GM21381 (cell line): ENCODE measurements around the gene BABAM2.

ENCODE experiments used
- ATAC-seq: cut with Tn5 transposase; IDR thresholded peaks from one replicate; pipeline ENCODE4 v1.9.1; 2021; ENCODE audit warnings: mild to moderate bottlenecking, moderate library complexity; ENCODE audit not compliant: unreplicated experiment

Gene BABAM2

GRCh38 chr2:28269019-28269784, 378.7 kb downstream of the BABAM2 start:
- ATAC-seq, result no peak

DNA sequence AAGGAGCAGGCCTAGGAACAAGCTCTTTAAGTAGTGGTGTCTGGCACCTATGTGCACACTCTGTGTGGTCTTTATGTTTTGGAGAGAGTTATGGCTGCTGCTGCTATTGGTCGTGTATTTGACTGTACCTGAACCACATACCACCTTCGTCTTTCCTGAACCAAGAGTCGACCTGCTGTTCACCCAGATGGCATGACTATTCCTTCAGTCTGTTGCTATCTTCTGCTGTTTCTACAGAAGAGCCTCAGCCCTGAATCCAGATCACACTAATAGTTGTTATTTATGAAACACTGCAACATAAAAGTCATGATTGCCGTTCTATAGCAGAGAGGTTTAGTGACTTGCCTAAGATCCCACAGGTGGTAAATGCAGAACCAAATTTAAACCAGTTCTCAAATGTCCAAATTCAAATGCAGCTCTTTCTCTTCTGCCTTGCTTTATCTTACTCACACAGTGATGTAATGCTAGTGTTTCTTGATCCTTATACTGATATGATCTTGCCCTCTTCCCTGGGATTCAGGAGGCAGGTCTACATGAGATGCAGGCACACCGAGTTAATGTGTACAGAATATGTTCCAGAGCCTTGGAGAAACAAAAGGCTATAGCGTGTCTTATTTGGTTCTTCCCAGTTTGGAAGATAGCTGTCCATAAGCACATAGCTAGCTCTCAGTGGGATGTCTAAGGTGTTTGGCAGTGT, 380.1 kb downstream of the BABAM2 start:
- no peak for ATAC-seq

GRCh38 chr2:28271231-28271918, 380.8 kb downstream of the BABAM2 start:
- ATAC-seq, result no peak

DNA sequence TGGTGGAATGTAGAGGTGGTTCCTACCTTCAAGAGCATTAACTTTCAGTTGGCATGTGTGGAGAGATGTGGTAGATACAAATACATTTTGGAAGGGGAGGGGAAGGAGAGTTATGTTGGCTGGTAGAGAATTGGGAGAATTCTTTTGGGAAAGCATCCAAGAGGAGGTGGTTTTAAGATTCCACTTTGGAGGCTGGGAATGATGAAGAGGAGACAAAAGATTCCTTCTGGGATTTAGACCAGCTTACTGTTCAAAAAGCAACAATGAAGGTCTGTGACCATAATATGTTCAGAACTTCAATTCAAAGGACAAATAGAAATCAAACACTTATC, 381.4 kb downstream of the BABAM2 start:
- ATAC-seq, result no peak

GRCh38 chr2:28273751-28274150, 383.2 kb downstream of the BABAM2 start:
- no peak for ATAC-seq

DNA sequence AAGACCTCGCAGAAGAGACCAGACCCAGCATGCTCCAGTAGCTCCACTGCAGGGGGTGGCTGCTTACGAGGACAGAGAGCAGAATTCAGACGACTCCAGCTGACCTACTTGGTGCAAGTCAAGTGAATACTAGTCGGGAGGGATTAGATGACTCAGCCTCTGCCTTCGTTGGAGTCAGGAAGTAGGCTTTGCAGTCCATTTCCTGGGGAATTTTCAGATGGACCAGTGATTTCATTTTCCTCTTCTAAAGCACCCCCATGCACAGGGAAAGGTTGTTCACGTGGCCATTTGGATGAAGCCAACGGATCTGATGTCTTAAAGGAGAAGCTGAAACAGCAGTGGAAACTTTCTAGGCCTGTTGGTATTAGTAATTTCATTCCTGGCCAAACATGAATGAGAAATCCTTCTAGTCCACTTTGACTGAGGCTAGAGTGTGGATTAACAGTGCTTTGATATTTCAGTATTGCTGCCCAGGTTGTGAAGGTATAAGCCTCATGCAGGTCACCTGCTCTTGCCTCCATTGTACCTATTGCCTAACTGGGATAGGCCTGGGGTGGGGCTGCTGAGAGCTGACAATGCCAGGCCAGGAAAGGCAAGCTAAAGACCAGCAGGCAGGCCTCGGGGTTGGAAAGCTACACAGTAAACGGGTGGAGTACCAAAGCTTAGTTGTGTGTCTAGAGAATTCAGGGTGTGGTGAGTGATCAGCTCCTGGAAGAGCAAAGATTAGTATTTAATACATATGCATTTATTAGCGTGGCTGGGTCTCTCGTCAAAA, 384.6 kb downstream of the BABAM2 start:
- ATAC-seq, result no peak

GRCh38 chr2:28276076-28276618, 385.6 kb downstream of the BABAM2 start:
- ATAC-seq, result peak; percentile 41

GRCh38 chr2:28276807-28277206, 386.3 kb downstream of the BABAM2 start:
- ATAC-seq, result no peak

GRCh38 chr2:28277466-28277865, 386.9 kb downstream of the BABAM2 start:
- no peak for ATAC-seq

DNA sequence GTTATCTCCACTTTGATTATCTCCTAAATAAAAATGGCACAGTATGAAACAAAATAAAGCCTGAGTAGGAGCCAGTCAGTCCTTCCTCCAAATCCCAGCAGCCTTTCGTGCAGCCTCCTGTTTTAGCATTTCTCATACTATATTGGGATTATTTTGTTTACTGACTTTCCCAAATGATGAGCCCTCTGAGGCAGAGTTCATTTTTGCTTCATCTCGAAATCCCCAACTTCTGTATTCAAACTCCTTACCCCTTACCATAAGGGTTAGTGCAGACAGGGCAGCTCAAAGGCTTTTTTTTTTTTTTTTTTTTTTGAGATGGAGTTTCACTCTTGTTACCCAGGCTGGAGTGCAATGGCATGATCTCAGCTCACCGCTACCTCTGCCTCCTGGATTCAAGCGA, 388.8 kb downstream of the BABAM2 start:
- no peak for ATAC-seq

- no peak for ATAC-seq
Observed at GRCh38 chr2:28280619-28281018, 390.1 kb downstream of the BABAM2 start.

DNA sequence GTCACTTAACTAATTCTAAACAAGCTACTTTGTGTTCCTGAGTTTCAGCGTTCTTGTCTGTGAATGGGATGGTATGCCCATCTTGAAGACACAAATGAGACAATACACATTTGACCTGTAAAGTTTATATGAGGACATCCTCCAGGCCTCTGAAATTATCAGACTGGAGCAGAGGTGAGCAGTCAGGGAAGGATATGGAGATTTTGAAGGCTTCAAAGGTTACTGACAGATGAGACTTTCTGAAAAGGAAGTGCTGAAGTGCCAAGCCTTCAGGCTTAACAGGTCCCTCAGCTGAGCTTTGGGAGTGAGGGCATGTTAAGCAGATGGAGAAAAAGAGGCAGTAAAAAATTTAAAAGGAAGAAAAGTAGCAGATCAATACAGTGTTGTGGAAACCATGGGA, 391.2 kb downstream of the BABAM2 start:
- ATAC-seq, result no peak

DNA sequence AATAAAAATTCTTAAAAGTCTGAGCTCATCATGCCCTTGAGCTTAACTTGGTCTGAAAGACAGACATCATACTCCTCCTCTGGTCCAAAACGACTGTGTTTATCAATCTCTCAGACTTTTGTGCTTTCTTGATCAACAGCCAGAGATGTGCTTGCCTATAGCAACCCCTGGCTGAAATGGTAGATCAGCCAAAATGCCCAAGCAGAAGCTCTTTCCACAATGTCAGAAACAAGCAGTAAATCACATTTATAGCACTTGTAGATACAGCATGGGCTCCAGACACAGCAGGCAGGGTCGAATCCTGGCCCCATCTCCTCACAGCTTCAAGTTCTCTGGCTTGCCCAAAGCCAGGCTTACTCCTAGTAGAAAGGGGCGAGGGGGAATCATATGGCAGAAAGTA, 391.7 kb downstream of the BABAM2 start:
- ATAC-seq, result no peak

GRCh38 chr2:28282861-28283646, 392.5 kb downstream of the BABAM2 start:
- ATAC-seq, result no peak

DNA sequence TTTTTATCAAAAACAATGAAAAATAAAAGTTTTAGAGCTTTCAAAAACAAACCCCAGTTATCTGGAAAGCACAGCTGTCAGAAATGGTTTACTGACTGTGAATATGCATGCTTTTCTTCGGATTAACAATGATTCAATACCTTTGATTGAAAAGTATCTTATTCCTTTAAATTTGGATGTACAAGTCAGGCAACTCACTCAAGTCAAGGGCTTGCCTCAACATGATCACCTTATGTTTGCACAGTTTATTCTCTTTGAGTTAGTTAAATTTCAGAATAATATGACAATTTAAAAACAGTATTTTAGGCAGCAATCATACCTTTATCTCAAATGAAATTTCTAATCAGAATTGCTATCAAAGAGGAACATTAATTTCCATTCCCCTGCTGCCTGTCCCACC, 393.3 kb downstream of the BABAM2 start:
- ATAC-seq, result no peak

DNA sequence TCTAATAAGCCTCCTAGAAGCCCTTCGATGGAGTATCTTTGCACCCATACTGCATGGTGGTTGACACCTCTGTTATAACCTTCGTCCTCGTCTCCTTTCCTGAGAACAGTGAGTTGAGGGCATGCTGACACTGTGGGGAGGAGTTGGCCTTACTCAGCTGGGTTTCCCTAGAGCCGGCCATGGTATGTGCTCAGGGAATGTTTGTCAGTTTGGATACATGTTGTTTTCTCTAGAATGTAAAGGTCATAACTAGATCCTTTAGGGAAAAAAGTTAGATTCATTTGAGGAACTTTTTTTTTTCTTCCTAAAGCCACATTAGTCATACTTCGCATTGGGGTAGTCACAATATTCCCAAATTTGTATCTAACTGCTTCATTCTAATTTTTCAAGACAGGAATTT, 396.1 kb downstream of the BABAM2 start:
- ATAC-seq, result no peak

DNA sequence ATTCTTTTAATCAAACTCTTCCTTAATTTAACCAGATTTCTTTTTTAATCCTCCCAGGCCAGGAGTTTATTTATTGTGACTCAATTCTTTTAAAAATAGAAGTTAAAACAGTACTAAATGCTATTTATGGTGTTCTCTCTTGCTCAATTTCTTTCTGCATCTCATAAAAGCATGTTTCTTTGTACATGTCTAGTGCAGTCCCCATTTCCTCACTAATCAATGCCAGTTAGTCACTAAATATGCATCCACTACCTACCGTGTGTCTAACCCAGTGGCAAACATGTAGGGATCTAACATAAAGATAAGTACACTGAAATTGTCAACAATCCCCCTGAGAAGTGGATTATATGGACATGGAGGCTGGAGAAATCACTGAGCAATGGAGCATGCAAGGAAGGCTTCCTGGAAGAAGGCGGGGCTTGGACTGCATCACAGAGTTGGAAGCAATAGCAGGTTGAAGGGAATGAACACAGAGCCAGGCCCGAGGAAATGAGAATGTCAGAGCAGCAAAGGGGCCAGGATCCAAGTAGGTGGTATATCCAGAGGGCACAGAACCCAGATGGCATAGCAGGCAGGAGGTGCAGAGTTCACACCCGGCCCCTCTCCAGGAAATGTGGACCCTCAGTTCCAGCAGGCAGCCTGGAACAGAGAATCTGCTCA, 396.9 kb downstream of the BABAM2 start:
- ATAC-seq, result no peak

DNA sequence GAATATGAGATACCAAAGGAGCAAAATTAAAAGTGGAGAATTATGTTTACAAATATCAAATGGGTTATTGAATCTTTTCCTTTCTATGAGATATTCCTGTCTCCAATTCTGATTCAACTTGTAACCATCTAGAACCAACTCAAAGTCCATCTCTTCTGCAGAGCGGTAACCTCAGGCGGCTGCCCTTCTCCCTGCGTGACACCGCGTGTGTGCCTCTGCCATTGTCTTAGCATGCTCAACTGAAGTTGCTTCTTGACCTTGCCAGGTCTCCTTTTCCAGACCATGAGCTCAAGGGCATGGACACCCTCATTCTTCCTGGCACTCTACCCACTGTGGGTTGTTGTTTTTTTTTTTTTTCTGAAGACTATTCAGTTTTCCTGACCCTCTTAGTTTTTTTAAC, 398.1 kb downstream of the BABAM2 start:
- no peak for ATAC-seq

- no peak for ATAC-seq
Observed at GRCh38 chr2:28291811-28292440, 401.4 kb downstream of the BABAM2 start.
